IMR-90 (cell line): Measurements from ENCODE around the gene PSMB5.

Source experiments
- CEBPB ChIP-seq: IDR thresholded peaks from 2 replicates; pipeline ENCODE4 v1.6.1; 2012; ENCODE audit warnings: low read depth, low read length, improper control_type of control experiment
- FOS ChIP-seq: fragments of 150-350 bp; IDR thresholded peaks from 2 replicates; pipeline ENCODE4 v1.6.1; 2016; ENCODE audit warnings: low read depth, low read length
- MAFK ChIP-seq: IDR thresholded peaks from 2 replicates; pipeline ENCODE4 v1.6.1; 2012; ENCODE audit warnings: low read depth, low read length, improper control_type of control experiment
- MAZ ChIP-seq: IDR thresholded peaks from 2 replicates; pipeline ENCODE4 v1.6.1; 2012; ENCODE audit warnings: low read depth, mild to moderate bottlenecking, low read length, improper control_type of control experiment, moderate library complexity, borderline replicate concordance
- MXI1 ChIP-seq: IDR thresholded peaks from 2 replicates; pipeline ENCODE4 v1.6.1; 2012; ENCODE audit warnings: low read depth, mild to moderate bottlenecking, low read length, moderate library complexity, borderline replicate concordance
- RCOR1 ChIP-seq: IDR thresholded peaks from 2 replicates; pipeline ENCODE4 v1.6.1; 2012; ENCODE audit warnings: mild to moderate bottlenecking, low read length, improper control_type of control experiment; ENCODE audit not compliant: insufficient replicate concordance
- RFX5 ChIP-seq: IDR thresholded peaks from 2 replicates; pipeline ENCODE4 v1.8.0; 2012; ENCODE audit warnings: low read depth, mild to moderate bottlenecking, low read length, moderate library complexity
- SMC3 ChIP-seq: fragments of 150-350 bp; IDR thresholded peaks from 2 replicates; pipeline ENCODE4 v1.6.1; 2016; ENCODE audit warnings: low read depth, mild to moderate bottlenecking, antibody characterized with exemption, low read length, moderate library complexity
- TF ChIP-seq, protein P1 (sequence below): conservative IDR thresholded peaks from 2 replicates; pipeline ENCODE4 v1.5.1; 2012; ENCODE audit warnings: mild to moderate bottlenecking, low read depth, low read length, improper control_type of control experiment
- TF ChIP-seq, protein P2 (sequence below): fragments of 150-350 bp; IDR thresholded peaks from 2 replicates; pipeline ENCODE4 v1.6.1; 2017; ENCODE audit warnings: mild to moderate bottlenecking, antibody characterized with exemption, low read length, low read depth

DNA sequence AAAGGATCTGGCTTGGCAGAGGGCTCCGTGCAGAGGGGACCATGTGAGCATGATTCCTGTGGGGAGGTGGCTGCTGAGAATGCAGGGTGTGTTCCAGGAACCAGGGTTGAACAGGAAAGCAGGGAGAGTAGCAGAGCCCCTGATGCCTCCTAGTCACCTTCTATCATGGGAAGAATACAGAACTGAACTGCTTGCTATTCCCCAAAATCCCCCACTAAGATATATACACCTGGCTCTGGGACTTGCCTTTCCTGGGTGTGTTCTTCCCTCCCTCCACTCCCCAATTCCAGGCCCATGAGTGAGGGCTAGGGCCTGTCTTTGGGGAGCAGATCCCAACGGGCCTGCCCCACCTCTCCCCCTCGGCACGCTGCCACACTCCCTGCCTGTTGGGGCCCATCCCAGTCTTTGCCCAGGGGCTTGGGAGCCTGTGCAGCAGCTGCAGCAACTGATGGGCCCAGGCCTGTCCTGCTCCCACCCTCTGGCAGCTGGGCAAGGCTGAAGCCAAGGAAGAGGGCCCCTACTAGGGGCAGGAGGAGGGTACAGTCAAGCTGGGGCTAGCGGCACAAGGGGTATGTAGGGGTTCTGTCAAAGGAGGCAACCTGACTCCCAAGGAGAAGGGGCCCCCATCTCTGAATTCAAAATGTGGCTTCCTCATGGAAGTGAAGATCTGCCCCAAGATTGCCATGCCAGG is 55.6 kb downstream of the PSMB5 start:
- TF ChIP-seq, protein P1, sequence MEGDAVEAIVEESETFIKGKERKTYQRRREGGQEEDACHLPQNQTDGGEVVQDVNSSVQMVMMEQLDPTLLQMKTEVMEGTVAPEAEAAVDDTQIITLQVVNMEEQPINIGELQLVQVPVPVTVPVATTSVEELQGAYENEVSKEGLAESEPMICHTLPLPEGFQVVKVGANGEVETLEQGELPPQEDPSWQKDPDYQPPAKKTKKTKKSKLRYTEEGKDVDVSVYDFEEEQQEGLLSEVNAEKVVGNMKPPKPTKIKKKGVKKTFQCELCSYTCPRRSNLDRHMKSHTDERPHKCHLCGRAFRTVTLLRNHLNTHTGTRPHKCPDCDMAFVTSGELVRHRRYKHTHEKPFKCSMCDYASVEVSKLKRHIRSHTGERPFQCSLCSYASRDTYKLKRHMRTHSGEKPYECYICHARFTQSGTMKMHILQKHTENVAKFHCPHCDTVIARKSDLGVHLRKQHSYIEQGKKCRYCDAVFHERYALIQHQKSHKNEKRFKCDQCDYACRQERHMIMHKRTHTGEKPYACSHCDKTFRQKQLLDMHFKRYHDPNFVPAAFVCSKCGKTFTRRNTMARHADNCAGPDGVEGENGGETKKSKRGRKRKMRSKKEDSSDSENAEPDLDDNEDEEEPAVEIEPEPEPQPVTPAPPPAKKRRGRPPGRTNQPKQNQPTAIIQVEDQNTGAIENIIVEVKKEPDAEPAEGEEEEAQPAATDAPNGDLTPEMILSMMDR, result no peak
- TF ChIP-seq CEBPB (no peak), MAZ (no peak), FOS (no peak), MAFK (no peak), MXI1 (no peak), RFX5 (no peak), SMC3 (no peak), RCOR1 (no peak)
- TF ChIP-seq, protein P2, sequence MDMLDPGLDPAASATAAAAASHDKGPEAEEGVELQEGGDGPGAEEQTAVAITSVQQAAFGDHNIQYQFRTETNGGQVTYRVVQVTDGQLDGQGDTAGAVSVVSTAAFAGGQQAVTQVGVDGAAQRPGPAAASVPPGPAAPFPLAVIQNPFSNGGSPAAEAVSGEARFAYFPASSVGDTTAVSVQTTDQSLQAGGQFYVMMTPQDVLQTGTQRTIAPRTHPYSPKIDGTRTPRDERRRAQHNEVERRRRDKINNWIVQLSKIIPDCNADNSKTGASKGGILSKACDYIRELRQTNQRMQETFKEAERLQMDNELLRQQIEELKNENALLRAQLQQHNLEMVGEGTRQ, result no peak
